GM12878 (cell line): Measurements from ENCODE around the gene RFT1. TPM values are rescaled to one million over a fixed set of nuclear protein-coding genes. Genes with fewer than 3 reads are reported as not detected.
A peak's percentile ranks its signal among the peaks of the same experiment; 100 is the strongest.

Experiments
- ATF7 ChIP-seq: fragments of 450-650 bp; IDR thresholded peaks from 2 replicates; pipeline ENCODE4 v1.6.1; 2016; ENCODE audit warnings: low read depth, mild to moderate bottlenecking
- CBFB ChIP-seq: IDR thresholded peaks from 2 replicates; pipeline ENCODE4 v1.6.1; 2016; ENCODE audit warnings: antibody characterized with exemption, low read depth
- CHD1 ChIP-seq: IDR thresholded peaks from 2 replicates; pipeline ENCODE4 v1.6.1; 2012; ENCODE audit warnings: low read depth, low read length, improper control_type of control experiment
- EGR1 ChIP-seq, 2 experiments: IDR thresholded peaks; 1 replicate in 1 of 2; 2 replicates in 1 of 2; pipeline ENCODE4 v1.6.1; 2011 to 2012; ENCODE audit warnings: low read depth in 2 of 2, low read length in 2 of 2, borderline replicate concordance in 1 of 2, mild to moderate bottlenecking in 1 of 2, moderate library complexity in 1 of 2
- HDAC6 ChIP-seq: fragments of 200-600 bp; sonication (generic); IDR thresholded peaks from one replicate; pipeline ENCODE4 v1.8.0; 2017; ENCODE audit warnings: antibody characterized with exemption; ENCODE audit not compliant: unreplicated experiment
- IKZF2 ChIP-seq, 2 experiments: fragments of 450-650 bp; IDR thresholded peaks; 2 replicates each; pipeline ENCODE4 v1.6.1; 2017; ENCODE audit warnings: mild to moderate bottlenecking in 2 of 2, moderate library complexity in 2 of 2
- JUNB ChIP-seq: IDR thresholded peaks from 2 replicates; pipeline ENCODE4 v1.6.1; 2016; ENCODE audit warnings: antibody characterized with exemption, mild to moderate bottlenecking
- JUND ChIP-seq: IDR thresholded peaks from 2 replicates; pipeline ENCODE4 v1.6.1; 2012; ENCODE audit warnings: low read depth, mild to moderate bottlenecking, low read length, improper control_type of control experiment, moderate library complexity
- KLF5 ChIP-seq: fragments of 450-650 bp; IDR thresholded peaks from 2 replicates; pipeline ENCODE4 v1.6.1; 2014; ENCODE audit warnings: mild to moderate bottlenecking; ENCODE audit not compliant: partially characterized antibody
- LARP7 ChIP-seq: fragments of 450-650 bp; IDR thresholded peaks from 2 replicates; pipeline ENCODE4 v1.6.1; 2017; ENCODE audit warnings: mild to moderate bottlenecking
- MXI1 ChIP-seq: fragments of 150-350 bp; IDR thresholded peaks from 2 replicates; pipeline ENCODE4 v1.6.1; 2011; ENCODE audit warnings: low read depth, mild to moderate bottlenecking, inconsistent platforms, low read length, improper control_type of control experiment
- NBN ChIP-seq: fragments of 450-650 bp; IDR thresholded peaks from 2 replicates; pipeline ENCODE4 v1.6.1; 2016
- PAX5 ChIP-seq: IDR thresholded peaks from 2 replicates; pipeline ENCODE4 v1.6.1; 2011; ENCODE audit warnings: low read depth, low read length, borderline replicate concordance
- POLR2A ChIP-seq: IDR thresholded peaks from 2 replicates; pipeline ENCODE4 v1.6.1; 2011; ENCODE audit warnings: low read depth, mild to moderate bottlenecking, low read length
- POLR2AphosphoS2 ChIP-seq: IDR thresholded peaks from 2 replicates; pipeline ENCODE4 v1.6.1; 2011; ENCODE audit warnings: low read depth, mild to moderate bottlenecking, low read length, improper control_type of control experiment, moderate library complexity
- SMAD5 ChIP-seq: IDR thresholded peaks from 2 replicates; pipeline ENCODE4 v1.6.1; 2016; ENCODE audit warnings: antibody characterized with exemption, low read depth
- SP1 ChIP-seq: IDR thresholded peaks from one replicate; pipeline ENCODE4 v1.6.1; 2011; ENCODE audit warnings: low read depth, low read length
- TBL1XR1 ChIP-seq: IDR thresholded peaks from 2 replicates; pipeline ENCODE4 v1.6.1; 2012; ENCODE audit warnings: low read depth, low read length, improper control_type of control experiment
- TCF3 ChIP-seq: IDR thresholded peaks from 2 replicates; pipeline ENCODE4 v1.6.1; 2012; ENCODE audit warnings: low read depth, mild to moderate bottlenecking, low read length, borderline replicate concordance; ENCODE audit not compliant: insufficient read depth
- ZNF217 ChIP-seq: fragments of 450-650 bp; IDR thresholded peaks from 2 replicates; pipeline ENCODE4 v1.6.1; 2017; ENCODE audit warnings: antibody characterized with exemption, mild to moderate bottlenecking
- ZNF622 ChIP-seq: fragments of 450-650 bp; IDR thresholded peaks from 2 replicates; pipeline ENCODE4 v1.6.1; 2017; ENCODE audit warnings: mild to moderate bottlenecking, inconsistent platforms
- polyA plus RNA-seq, 11 experiments: library from polyadenylated mRNA; depleted of rRNA in 4 of 11; unstranded in 6 of 11; stranded (reverse) in 5 of 11; fragments of >200 nt; fragmentation: Nextera tagmentation in 4 of 11; fragmentation: Illumina TruSeq in 1 of 11; extraction: Ambion mirVana in 4 of 11; extraction: Trizol in 1 of 11; gene quantifications; 1 replicate in 1 of 11; 2 replicates in 10 of 11; pipeline versions ENCODE4 v1.2.1 to v1.2.3, GENCODE V29; 2011 to 2016; ENCODE audit warnings: inconsistent platforms in 2 of 11, missing spikeins in 2 of 11, low read depth in 1 of 11
- total RNA-seq, 4 experiments: library from RNA; depleted of rRNA in 3 of 4; stranded (reverse); fragments of >200 nt in 3 of 4; fragmentation: Illumina TruSeq in 1 of 4; extraction: Trizol in 1 of 4; gene quantifications; 2 replicates each; pipeline versions ENCODE4 v1.2.1 to v1.2.3, GENCODE V29; 2013 to 2021
- TF ChIP-seq, protein P1 (sequence below): fragments of 450-650 bp; IDR thresholded peaks from 2 replicates; pipeline ENCODE4 v1.6.1; 2016; ENCODE audit warnings: mild to moderate bottlenecking
- TF ChIP-seq, protein P2 (sequence below): fragments of 450-650 bp; IDR thresholded peaks from 2 replicates; pipeline ENCODE4 v1.6.1; 2016; ENCODE audit warnings: mild to moderate bottlenecking
- TF ChIP-seq, protein P3 (sequence below): fragments of 450-650 bp; IDR thresholded peaks from 2 replicates; pipeline ENCODE4 v1.6.1; 2017; ENCODE audit warnings: mild to moderate bottlenecking, moderate library complexity

RFT1 gene
- total and polyA plus RNA-seq, 10 of the 15 experiments (the other 5 are each of a cell fraction or from before 2014, with no cell fraction given), result 16.6 to 75.1 (median 34.5) TPM

DNA sequence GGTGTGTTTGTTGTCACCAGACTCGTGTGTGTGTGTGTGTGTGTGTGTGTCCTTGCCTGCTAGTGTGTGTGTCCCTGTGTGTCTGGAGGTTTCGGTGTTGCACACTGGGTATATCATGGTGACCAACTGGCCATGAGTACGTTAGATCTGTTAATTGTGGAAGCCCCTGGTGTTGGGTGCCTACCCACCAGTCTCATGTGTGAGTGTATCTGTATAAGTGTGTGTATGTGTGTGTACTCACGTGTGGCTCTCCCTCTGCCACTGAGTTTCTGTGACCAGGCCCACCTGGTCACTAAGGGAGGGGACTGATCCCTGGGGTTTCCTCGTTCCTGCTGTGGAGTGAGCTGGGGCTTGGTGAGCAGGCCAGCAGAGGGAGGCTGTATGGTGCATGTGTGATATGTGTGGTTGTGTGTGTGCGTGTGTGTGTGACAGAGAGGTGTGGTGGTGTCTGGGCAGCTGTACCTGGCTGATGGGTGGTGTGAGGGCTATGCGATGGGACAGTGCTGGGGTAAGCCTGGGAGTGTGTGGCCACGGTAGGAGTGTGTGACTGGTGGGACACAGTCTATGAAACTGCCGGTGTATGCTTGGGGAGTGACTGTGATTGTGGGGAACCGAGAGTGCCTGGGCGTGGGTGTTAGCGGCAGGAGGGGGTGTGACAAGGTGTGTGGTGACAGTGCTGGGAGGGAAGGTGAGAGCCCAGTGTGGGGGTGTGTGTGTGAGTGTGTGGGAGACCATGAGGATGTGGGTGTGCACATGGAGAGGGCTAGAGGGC, 32.6 kb upstream of the RFT1 start (continued):
- TF ChIP-seq, protein P1, sequence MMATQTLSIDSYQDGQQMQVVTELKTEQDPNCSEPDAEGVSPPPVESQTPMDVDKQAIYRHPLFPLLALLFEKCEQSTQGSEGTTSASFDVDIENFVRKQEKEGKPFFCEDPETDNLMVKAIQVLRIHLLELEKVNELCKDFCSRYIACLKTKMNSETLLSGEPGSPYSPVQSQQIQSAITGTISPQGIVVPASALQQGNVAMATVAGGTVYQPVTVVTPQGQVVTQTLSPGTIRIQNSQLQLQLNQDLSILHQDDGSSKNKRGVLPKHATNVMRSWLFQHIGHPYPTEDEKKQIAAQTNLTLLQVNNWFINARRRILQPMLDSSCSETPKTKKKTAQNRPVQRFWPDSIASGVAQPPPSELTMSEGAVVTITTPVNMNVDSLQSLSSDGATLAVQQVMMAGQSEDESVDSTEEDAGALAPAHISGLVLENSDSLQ, result peak; percentile 28
- TF ChIP-seq, protein P2, sequence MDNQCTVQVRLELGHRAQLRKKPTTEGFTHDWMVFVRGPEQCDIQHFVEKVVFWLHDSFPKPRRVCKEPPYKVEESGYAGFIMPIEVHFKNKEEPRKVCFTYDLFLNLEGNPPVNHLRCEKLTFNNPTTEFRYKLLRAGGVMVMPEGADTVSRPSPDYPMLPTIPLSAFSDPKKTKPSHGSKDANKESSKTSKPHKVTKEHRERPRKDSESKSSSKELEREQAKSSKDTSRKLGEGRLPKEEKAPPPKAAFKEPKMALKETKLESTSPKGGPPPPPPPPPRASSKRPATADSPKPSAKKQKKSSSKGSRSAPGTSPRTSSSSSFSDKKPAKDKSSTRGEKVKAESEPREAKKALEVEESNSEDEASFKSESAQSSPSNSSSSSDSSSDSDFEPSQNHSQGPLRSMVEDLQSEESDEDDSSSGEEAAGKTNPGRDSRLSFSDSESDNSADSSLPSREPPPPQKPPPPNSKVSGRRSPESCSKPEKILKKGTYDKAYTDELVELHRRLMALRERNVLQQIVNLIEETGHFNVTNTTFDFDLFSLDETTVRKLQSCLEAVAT, result peak; percentile 80
- TF ChIP-seq CBFB, result no peak
- no peak for TF ChIP-seq JUNB
- TF ChIP-seq CHD1, result no peak
- TF ChIP-seq, protein P3, sequence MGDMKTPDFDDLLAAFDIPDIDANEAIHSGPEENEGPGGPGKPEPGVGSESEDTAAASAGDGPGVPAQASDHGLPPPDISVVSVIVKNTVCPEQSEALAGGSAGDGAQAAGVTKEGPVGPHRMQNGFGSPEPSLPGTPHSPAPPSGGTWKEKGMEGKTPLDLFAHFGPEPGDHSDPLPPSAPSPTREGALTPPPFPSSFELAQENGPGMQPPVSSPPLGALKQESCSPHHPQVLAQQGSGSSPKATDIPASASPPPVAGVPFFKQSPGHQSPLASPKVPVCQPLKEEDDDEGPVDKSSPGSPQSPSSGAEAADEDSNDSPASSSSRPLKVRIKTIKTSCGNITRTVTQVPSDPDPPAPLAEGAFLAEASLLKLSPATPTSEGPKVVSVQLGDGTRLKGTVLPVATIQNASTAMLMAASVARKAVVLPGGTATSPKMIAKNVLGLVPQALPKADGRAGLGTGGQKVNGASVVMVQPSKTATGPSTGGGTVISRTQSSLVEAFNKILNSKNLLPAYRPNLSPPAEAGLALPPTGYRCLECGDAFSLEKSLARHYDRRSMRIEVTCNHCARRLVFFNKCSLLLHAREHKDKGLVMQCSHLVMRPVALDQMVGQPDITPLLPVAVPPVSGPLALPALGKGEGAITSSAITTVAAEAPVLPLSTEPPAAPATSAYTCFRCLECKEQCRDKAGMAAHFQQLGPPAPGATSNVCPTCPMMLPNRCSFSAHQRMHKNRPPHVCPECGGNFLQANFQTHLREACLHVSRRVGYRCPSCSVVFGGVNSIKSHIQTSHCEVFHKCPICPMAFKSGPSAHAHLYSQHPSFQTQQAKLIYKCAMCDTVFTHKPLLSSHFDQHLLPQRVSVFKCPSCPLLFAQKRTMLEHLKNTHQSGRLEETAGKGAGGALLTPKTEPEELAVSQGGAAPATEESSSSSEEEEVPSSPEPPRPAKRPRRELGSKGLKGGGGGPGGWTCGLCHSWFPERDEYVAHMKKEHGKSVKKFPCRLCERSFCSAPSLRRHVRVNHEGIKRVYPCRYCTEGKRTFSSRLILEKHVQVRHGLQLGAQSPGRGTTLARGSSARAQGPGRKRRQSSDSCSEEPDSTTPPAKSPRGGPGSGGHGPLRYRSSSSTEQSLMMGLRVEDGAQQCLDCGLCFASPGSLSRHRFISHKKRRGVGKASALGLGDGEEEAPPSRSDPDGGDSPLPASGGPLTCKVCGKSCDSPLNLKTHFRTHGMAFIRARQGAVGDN, result no peak
- TF ChIP-seq NBN, result peak; percentile 83; the same call in 1 of the 2 replicates
- no peak for TF ChIP-seq TBL1XR1
- TF ChIP-seq TCF3, result no peak
- no peak for TF ChIP-seq JUND
- TF ChIP-seq PAX5, result peak; percentile 46; the same call in 1 of the 2 replicates
- no peak for TF ChIP-seq ZNF622
- no peak for TF ChIP-seq POLR2AphosphoS2
- TF ChIP-seq IKZF2 (IDR thresholded peaks at IDR 0.05), result peak; percentile 56 to 64; a peak in 3 of 4 replicates
- no peak for TF ChIP-seq SMAD5
- TF ChIP-seq HDAC6, result no peak
- TF ChIP-seq LARP7, result no peak; the same call in 1 of the 2 replicates
- peak; percentile 70 to 99 for TF ChIP-seq EGR1 (IDR thresholded peaks at IDR 0.05; ENCODE audit: borderline replicate concordance in 1 of 2, low read depth in 2 of 2, low read length in 2 of 2)
- TF ChIP-seq MXI1, result no peak; the same call in 1 of the 2 replicates
- peak; percentile 81 for TF ChIP-seq POLR2A
- no peak for TF ChIP-seq KLF5
- TF ChIP-seq ATF7, result peak; percentile 98
- TF ChIP-seq SP1, result no peak
- no peak for TF ChIP-seq ZNF217
